GM10847 (cell line): Measurements from ENCODE around the gene LENEP.

Experiments
- POLR2A ChIP-seq: IDR thresholded peaks from 2 replicates; pipeline ENCODE4 v1.6.1; 2011; ENCODE audit not compliant: insufficient read length; ENCODE audit errors: extremely low read depth

The LENEP gene

GRCh38 chr1:154983776-154984466 is 9.5 kb upstream of the LENEP start:
- TF ChIP-seq POLR2A, result no peak

- no peak for TF ChIP-seq POLR2A
Observed at GRCh38 chr1:154987326-154987725, 6.1 kb upstream of the LENEP start.

- TF ChIP-seq POLR2A, result no peak
Observed at GRCh38 chr1:154988058-154988954, 5.1 kb upstream of the LENEP start.

GRCh38 chr1:154989195-154989860 is 4.1 kb upstream of the LENEP start:
- no peak for TF ChIP-seq POLR2A

GRCh38 chr1:154990276-154990675 is 3.1 kb upstream of the LENEP start:
- TF ChIP-seq POLR2A, result no peak

- no peak for TF ChIP-seq POLR2A
Observed at GRCh38 chr1:154992721-154993571, 440 bp upstream of the LENEP start.

- TF ChIP-seq POLR2A, result no peak
Observed at GRCh38 chr1:154994269-154994587, 842 bp downstream of the LENEP start.

- no peak for TF ChIP-seq POLR2A
Observed at GRCh38 chr1:154994591-154994990, 1.2 kb downstream of the LENEP start.

- TF ChIP-seq POLR2A, result no peak
Observed at GRCh38 chr1:154996966-154997701, 3.7 kb downstream of the LENEP start.

- no peak for TF ChIP-seq POLR2A
Observed at GRCh38 chr1:154998201-154998780, 4.9 kb downstream of the LENEP start.

GRCh38 chr1:154998818-154999570 is 5.6 kb downstream of the LENEP start:
- peak; percentile 27 for TF ChIP-seq POLR2A

GRCh38 chr1:154999571-155000410 is 6.4 kb downstream of the LENEP start:
- no peak for TF ChIP-seq POLR2A

- no peak for TF ChIP-seq POLR2A
Observed at GRCh38 chr1:155000411-155000725, 7.0 kb downstream of the LENEP start.
